Islet of Langerhans (tissue), 1 donor: ENCODE data around the gene GALNT6.
"Not testable (repeated sequence)": the region's sequence is repeated elsewhere in the genome, so short reads cannot be mapped to it uniquely, and the experiment has no call there.

Experiments used
- FAIRE-seq: peaks from one replicate; lab custom pipeline; 2011; peaks lifted over from hg19 to GRCh38; lab: Jason Lieb, UNC

The GALNT6 gene

GRCh38 chr12:51322452-51322851 lies 68.8 kb downstream of the GALNT6 start:
- FAIRE-seq, result no peak

DNA sequence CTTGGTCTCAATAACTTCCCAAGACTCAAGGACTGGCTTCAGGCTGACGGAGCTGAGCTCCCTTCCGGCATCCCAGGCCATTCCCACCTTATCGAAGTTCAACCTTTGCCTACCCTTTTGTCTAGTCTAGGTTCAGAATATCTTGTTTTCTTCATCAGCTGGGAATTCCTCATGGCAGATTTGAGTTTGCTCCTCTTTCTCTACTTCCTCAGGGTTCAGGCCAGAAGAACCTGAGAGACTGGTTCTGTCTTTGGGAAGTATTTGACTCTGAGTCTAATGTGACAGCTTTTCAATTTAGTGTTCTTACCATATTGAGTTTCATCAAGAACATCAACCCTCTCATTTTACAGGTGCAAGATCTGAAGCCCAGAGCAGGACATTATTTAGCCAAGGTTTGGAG lies 69.3 kb downstream of the GALNT6 start:
- FAIRE-seq, result no peak

GRCh38 chr12:51320695-51321320 lies 70.4 kb downstream of the GALNT6 start:
- FAIRE-seq, result no peak

DNA sequence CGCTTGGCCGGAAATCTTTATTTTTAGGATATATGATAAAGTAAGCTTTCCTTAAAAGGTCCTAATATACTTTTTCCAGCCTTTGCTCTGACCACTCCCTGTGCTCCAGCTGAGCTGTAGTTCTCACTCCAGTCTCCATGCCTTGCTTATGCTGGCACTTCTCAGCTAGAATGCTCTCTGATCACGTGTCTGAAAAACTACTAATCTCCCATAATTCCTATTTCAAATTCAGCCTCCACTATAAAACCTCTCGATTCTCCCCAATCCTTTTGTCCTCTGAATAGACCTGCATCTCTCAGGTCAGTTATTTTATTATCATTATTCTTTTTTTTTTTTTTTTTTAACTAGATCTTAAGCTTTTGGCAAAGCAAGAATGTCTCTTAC lies 70.9 kb downstream of the GALNT6 start:
- FAIRE-seq, result no peak

- no peak for FAIRE-seq
These were observed 72.2 kb downstream of the GALNT6 start for GRCh38 chr12:51318846-51319599.

GRCh38 chr12:51318057-51318806 lies 73.0 kb downstream of the GALNT6 start:
- FAIRE-seq, result not testable (repeated sequence)

- FAIRE-seq, result no peak
These were observed 79.8 kb downstream of the GALNT6 start for GRCh38 chr12:51311389-51311788.

- no peak for FAIRE-seq
These were observed 83.3 kb downstream of the GALNT6 start for GRCh38 chr12:51307655-51308593.

DNA sequence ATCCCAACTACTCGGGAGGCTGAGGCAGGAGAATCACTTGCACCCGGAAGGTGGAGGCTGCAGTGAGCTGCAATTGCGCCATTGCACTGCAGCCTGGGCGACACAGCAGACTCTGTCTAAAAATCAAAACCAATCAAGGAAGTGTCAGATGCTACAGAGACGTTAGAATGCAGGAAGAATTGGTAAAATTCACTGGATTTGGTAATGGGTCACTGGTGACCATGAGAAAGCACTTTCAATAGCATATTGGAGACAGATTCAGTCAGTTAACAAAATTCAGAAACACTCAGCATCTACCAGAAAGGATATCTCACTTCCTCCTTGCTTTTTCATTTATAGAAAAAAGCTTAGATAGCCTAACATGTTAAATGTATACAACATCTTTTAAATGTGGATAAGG lies 84.7 kb downstream of the GALNT6 start:
- FAIRE-seq, result no peak
